DMS53 treated with DMSO at 0.1 percent for 48 hours (cell line): ENCODE data around the gene OR4D2.

ENCODE experiments used
- DNase-seq: peaks from one replicate; lab custom pipeline; 2025; ENCODE audit not compliant: unreplicated experiment; lab: John Stamatoyannopoulos, UW

Gene OR4D2

GRCh38 chr17:58172369-58173071 is 5.7 kb downstream of the OR4D2 start:
- DNase-seq = peak; percentile 27

DNA sequence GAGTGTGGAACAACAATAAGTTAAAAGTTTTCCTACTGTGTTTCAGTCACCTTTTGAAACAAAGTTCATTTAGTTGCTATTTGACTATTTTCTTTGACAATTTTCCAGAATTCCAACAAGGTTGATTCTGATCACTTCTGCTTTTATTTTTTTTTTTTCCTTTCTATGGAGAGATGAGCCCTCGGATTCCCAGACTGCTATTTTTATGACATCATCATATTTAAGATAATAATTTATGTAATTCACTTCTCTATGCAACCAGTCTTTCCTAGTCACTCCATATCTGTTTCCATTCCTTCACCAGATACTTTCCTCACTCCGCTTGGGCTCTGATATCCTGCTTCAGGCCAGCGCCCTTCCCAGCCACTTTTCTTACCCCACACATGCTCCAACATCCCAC is 8.1 kb downstream of the OR4D2 start:
- DNase-seq = no peak

- no peak for DNase-seq
Observed at GRCh38 chr17:58176200-58176599, 9.4 kb downstream of the OR4D2 start.

DNA sequence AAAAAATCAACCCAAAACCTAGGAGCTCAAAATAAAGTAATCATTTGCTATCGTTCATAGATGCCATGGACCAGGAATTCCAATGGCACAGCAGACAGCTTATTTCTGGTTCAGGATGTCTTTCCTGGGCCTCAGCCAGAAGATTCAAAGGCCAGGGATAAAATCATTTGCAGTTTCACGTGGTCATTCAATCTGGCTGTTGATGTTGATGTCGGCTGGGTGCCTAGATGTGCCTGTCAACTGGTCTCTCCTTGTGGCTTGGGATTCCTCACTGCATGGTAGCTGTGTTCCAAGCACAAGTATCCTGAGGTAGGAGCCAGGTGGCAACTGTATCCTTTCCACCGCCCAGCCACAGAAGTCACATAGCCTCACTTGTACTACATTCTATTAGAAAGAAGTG is 15.0 kb downstream of the OR4D2 start:
- DNase-seq = no peak

- DNase-seq = no peak
Observed at GRCh38 chr17:58183514-58183913, 16.7 kb downstream of the OR4D2 start.

DNA sequence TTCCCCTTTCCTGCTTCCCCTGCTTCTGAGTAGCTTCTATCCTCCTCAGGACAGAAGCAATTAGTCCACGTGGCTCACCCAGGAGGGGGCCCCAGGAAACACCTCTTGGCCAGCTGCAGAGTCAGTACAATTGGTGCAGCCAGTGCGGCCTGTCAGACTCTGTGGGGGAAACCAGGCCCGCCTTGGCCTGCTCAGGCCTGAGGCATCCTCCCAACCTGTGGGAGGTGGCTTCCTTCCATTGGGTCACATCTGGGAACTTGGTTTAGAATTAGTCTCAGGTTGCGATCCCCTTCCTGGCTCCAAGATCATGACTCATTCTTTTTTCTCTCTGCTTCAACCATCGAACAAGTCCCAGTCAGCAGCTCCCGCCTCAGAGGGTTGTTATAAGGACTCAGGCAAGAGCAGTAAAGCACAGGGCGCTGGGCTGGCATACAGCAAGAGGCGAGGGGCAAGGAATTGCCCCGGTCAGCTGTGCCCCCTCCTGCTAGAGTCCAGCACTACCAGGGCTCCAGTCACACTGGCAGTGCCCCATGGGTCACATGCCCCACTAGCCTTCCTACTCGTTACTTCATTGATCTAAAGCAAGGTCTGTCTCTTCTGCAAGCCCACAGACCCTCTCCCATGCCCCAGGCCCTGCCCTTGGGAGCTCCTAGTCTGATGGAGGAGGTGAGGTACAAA is 17.7 kb downstream of the OR4D2 start:
- DNase-seq = no peak

DNA sequence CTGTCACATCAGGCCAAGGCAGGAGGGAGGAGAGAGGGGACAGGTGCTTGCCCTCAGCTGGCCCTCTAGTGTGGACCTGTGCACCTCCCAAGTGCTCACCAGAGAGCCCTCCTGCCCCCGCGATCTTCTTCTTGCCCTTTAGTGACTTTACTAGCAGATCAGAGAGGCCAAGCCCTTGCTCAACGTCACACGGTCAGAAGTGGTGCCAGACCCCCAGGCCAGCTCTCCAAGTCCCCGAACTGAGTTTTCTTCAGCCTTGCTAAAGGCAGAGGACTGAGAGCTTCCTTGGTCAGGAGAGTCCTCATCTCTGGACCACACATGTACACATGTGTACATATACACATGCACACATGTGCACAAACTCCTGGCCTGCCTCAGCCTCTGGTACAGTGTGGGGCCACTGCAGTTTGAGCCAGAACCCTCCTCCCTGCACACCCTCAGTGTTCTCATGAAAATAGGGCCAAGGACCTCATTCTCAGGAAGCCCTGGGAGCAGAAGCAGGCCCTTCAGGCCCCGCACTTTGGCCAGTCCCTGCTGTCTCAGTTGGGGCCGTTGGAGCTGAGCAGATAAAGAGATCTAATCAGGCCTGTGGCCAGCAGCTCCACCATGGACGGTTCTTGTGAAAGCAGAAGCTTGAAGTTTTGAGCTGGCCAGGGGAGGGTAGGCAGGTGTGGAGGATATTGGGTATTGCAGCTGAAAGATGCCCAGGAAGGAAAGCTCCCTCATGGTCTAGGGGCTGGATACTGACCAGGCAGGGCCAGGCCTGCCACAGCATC is 18.4 kb downstream of the OR4D2 start:
- DNase-seq = no peak

DNA sequence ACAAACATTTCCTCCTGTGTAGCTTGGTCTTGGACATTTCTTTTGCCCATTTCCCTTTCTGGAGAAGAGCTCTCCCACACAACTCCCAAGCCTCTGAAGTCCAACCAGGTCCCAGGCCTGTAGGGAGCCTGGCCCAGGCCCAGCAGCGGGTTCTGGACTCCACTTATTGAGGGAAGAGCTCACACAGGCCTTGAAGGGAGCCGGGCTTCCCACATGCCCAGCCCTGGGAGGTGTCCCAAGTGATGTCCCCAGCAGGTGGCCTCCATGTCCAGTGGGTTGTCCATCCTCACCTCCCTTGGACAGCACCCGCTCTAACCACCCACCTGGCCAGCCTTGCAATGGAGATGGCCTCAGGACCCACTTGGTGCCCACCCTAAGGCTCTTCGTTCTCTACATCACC is 19.8 kb downstream of the OR4D2 start:
- DNase-seq = no peak

DNA sequence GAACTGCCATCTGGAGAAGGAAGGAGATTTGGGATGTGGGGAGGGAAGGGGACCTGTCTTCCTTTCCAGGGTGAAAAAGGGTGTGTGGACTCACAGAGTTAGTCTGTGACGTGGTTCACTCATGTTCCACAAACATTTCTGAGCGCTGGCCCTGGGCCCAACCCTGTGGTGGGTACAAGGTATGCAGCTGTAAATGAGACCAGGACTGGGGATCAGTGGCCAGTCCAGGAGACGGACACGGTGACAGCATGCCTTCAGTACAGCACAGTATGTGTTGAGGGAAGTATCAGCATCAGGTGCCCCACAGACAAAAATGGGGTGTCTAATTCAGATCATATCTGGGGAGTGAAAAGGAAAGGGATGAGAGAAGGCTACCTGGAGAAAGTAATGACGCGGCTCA is 20.3 kb downstream of the OR4D2 start:
- no peak for DNase-seq

- no peak for DNase-seq
Observed at GRCh38 chr17:58187675-58188074, 20.9 kb downstream of the OR4D2 start.

- DNase-seq = no peak
Observed at GRCh38 chr17:58189436-58190146, 22.8 kb downstream of the OR4D2 start.

GRCh38 chr17:58191241-58191896 is 24.6 kb downstream of the OR4D2 start:
- no peak for DNase-seq

DNA sequence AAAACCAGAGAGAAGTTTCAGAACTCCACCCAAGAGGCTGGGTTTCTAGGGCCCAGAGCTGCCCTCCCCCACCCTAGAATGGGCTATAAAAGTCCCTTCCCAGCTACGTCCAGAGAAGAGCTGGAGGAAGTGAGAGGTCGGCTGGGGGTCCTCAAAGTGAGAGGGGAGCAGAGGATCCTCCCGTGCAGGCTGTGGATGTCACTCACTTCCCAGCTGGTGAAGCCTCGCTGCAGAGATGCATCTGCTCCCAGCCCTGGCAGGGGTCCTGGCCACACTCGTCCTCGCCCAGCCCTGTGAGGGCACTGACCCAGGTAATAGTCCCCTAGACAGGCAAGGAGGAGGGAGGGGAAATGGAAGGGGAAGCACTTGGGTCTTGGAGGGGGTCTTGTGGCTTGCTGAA is 25.8 kb downstream of the OR4D2 start, which contains the start of gene EPX:
TSS of gene EPX (plus strand) at position 115 of the 400 bp plus-strand sequence. CDS start at position 236, 121 bp downstream.
- no peak for DNase-seq

GRCh38 chr17:58193641-58194255 is 27.0 kb downstream of the OR4D2 start:
- DNase-seq = no peak

GRCh38 chr17:58195518-58196123 is 28.8 kb downstream of the OR4D2 start:
- no peak for DNase-seq

GRCh38 chr17:58196610-58197009 is 29.8 kb downstream of the OR4D2 start:
- no peak for DNase-seq

DNA sequence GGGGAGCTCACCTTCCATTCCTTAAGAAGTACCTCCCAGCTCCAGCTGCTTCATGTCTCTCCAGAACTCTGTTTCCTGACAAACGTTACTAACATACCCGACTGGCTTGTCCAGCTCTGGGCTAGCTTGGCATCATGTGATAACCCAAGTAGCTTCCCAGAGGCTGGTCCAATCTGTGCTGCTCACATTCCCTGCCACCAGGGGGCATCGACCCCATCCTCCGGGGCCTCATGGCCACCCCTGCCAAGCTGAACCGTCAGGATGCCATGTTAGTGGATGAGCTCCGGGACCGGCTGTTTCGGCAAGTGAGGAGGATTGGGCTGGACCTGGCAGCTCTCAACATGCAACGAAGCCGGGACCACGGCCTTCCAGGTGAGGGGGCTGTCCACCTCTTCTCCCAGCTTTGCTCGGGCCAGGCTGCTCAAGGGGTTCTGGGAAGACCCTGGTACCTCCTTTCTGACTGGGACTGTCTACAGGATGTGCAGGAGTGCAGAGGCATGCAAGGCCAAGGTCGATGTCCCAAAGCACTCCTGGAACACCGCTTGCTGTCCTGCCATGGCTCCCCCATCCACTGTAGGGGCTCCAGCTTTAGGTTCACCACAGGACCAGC is 33.3 kb downstream of the OR4D2 start:
- DNase-seq = peak; percentile 33

DNA sequence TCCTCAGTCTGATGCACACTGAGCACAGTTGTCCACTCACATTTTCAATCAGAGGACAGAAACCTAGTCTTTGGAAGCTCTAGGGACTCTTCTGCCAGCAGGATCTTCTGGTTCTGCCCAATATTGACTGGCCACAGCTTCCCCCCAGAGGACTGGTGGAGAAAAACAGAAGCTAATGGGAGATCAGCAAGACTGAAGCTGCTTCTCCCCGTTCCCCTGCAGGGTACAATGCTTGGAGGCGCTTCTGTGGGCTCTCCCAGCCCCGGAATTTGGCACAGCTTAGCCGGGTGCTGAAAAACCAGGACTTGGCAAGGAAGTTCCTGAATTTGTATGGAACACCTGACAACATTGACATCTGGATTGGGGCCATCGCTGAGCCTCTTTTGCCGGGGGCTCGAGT is 36.1 kb downstream of the OR4D2 start:
- no peak for DNase-seq

DNA sequence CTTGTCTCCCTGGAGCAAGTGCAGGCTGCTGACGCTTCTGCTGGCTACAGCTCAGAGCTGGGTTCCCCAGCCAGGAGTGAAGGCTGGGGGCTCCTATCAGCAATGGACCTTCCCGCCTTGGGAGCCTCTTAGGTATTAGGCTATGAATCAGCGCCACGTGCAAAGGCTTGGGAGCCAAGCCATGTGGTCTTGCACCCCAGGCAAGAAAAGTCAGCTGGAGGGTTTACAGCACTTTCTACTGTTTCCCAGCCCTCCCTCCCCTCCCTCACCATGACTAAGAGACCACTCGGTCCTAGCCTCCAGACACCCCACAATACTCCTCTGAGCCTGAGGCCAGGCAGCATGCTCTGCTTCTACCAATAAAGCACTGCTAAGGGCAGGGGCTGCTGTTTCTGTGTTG is 38.0 kb downstream of the OR4D2 start:
- DNase-seq = no peak

GRCh38 chr17:58205936-58206335 is 39.2 kb downstream of the OR4D2 start:
- DNase-seq = no peak
